Esophagus muscularis mucosa (tissue), 3 donors: ENCODE data around the gene AK5.

Experiments
- CTCF ChIP-seq, 3 experiments: fragments of 200-600 bp in 2 of 3; fragments of 450-650 bp in 1 of 3; sonication (generic) in 2 of 3; IDR thresholded peaks; one replicate each; pipeline ENCODE4 v1.5.1; 2017 to 2019; ENCODE audit warnings: antibody characterized with exemption in 3 of 3, mild to moderate bottlenecking in 2 of 3, moderate library complexity in 1 of 3
- POLR2A ChIP-seq: fragments of 450-650 bp; IDR thresholded peaks from one replicate; pipeline ENCODE4 v1.6.1; 2017; ENCODE audit warnings: antibody characterized with exemption, moderate library complexity, mild to moderate bottlenecking, low read depth
- POLR2AphosphoS5 ChIP-seq, 2 donors: sonication (generic); formaldehyde crosslinking; IDR thresholded peaks; one replicate each; pipeline ENCODE4 v1.6.1; 2017; ENCODE audit warnings: antibody characterized with exemption in 2 of 2

- TF ChIP-seq POLR2A (no peak), CTCF (IDR thresholded peaks at IDR 0.05) (no peak), POLR2AphosphoS5 (IDR thresholded peaks at IDR 0.05) (no peak)
Observed at GRCh38 chr1:77378723-77379535, 97.1 kb downstream of the AK5 start.
